ENCODE data around the gene HES5. TPM values are rescaled to one million over a fixed set of nuclear protein-coding genes. Genes with fewer than 3 reads are reported as not detected.

The HES5 gene, protein sequence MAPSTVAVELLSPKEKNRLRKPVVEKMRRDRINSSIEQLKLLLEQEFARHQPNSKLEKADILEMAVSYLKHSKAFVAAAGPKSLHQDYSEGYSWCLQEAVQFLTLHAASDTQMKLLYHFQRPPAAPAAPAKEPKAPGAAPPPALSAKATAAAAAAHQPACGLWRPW
- total RNA-seq = 0.28 and 3.1 TPM in 2 replicates

GRCh38 chr1:2529784-2530512 lies at the start of gene HES5:
HES5 (minus strand) TSS chr1:2530263; CDS start chr1:2530164, 99 bp downstream.

GRCh38 chr1:2556277-2556677 lies 26.2 kb upstream of the HES5 start, which contains the start of gene TNFRSF14:
TNFRSF14 (plus strand) TSS chr1:2556371; CDS start chr1:2556665, 294 bp downstream.

DNA sequence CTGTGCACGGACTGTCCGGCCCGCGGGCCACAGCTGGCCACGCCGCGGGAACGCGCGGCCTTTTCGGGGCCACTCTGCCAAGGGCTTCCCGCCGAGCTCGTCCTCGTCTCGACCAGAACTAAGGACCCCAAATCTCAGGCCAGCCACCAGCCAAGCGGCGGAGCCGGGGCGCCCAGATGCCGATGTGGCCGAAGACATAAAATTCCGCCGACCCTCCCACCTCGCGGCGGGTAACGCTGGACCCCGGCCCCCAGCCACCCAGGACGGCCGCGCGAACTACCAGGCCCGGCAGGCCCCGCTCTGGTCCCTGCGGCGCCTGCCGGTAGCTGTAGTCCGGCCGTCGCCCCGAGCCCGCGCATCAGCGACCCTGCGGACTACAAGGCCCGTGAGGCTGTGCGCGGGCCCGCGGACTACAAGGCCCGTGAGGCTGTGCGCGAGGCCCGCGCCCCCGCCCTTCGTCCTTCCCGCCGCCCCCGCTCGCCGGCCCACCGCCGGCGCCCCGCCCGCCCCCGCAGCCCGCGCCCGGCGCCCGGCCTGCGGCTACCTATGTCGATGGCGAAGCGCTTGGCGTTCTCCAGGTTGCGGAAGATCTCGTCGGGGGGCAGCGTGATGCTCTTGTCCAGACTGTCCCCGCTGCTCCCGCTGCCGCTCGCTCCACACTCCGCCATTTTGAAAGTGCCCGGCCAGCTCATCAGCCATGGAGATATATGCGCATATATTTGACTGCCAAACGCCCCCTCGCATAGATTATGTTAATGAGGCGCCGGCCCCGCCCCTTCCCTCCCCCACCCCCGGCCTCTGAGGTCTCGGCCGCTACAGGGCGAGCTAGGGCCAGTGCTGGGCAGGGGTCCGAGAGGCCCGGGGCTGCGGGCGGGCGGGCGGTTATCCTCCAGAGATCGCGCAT lies 3.9 kb downstream of the HES5 start, which contains the start of gene PANK4:
Gene PANK4 (minus strand): TSS at position 677 of the 904 bp plus-strand sequence. CDS start 9 bp downstream, at position 668.

Other genes starting within 250 kb of the HES5 start
- 3.8 and 16.8 TPM in 2 replicates for gene MORN1, start 138.7 kb downstream of the HES5 start, total RNA-seq
- gene RER1, start 138.4 kb downstream of the HES5 start, total RNA-seq = 67.3 and 76.7 TPM in 2 replicates
- gene PEX10, start 117.7 kb downstream of the HES5 start, total RNA-seq = 32.5 and 34.0 TPM in 2 replicates
- gene PLCH2, start 54.0 kb downstream of the HES5 start, total RNA-seq = 102 and 141 TPM in 2 replicates
- gene PANK4, start 3.7 kb downstream of the HES5 start, total RNA-seq = 21.2 and 23.8 TPM in 2 replicates
- 12.3 and 31.8 TPM in 2 replicates for gene TNFRSF14, start 26.1 kb upstream of the HES5 start, total RNA-seq
- gene PRXL2B, start 56.5 kb upstream of the HES5 start, total RNA-seq = 6.2 and 12.5 TPM in 2 replicates
- gene MMEL1, start 102.8 kb upstream of the HES5 start, total RNA-seq = 0.57 TPM in 1 of 2 replicates, not detected in the other

Measured in nasal cavity respiratory epithelium epithelial cell of viscerocranial mucosa (primary cell).